GM21576 (cell line): ENCODE results near the gene PPFIA3.
A peak's percentile ranks its signal among the peaks of the same experiment; 100 is the strongest.

Experiments used
- ATAC-seq: cut with Tn5 transposase; IDR thresholded peaks from one replicate; pipeline ENCODE4 v1.9.1; 2021; ENCODE audit warnings: mild to moderate bottlenecking, moderate library complexity; ENCODE audit not compliant: unreplicated experiment

PPFIA3 gene

DNA sequence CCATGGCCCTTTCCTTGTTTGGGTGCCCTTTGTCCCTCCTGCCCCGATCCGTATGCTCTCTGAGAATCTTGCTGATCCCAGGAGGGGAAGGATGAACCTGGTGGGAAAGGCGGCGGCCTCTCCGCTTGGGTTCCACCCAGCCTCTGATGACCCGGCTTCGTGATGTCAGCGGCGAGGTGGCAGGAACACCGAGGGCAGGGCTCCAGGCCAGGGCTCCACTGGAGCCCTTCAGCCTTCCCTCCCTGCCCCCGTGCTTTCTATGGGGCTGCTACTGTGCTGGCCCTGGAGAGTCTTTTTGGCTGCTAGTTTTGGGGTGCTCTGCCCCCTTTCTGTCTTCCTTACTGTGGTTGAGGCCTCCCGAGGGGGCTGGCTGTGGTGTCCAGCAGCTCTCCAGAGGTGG is 17.0 kb upstream of the PPFIA3 start:
- no peak for ATAC-seq

DNA sequence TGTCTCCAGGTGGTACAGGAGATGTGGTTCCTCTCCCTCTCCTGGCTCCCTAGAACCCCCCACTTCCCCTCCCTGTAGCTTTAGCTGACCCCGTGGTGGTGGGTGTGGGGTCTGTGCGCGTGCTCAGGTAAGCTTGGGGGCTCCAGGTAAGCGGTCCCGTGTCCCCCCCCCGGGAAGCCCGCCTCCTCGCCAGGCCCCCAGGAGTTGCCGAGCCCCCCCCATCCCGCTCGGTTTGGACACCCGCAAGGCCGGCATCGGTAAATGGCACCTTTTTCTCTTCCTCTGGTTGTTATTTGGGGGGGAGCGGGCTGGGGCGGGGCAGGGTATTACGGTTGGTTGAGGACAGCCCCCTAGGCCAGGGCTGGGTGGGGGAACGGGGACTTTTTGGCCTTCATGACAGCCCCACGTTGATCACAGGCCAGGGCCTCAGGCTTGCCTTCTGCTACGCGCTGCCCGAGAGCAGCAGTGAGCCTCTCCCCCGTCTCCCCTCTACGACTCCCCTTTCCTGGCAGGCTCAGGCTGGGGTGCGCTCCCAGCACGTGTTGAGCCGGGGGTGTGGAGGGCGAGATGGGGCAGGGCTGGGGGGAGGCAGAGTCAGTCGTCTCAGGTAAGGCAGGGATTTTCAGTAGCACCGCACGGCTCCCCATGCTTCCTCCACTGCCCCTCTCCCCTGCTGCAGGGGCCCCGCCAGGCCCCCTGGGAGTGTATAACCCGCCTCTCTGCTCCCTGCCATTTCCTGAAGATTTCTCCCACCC is 15.8 kb upstream of the PPFIA3 start:
- no peak for ATAC-seq

- no peak for ATAC-seq
Observed at GRCh38 chr19:49104229-49104864, 15.0 kb upstream of the PPFIA3 start.

GRCh38 chr19:49106648-49107135 is 12.7 kb upstream of the PPFIA3 start:
- ATAC-seq: no peak

- ATAC-seq: no peak
Observed at GRCh38 chr19:49107625-49108459, 11.5 kb upstream of the PPFIA3 start.

GRCh38 chr19:49109051-49109450 is 10.3 kb upstream of the PPFIA3 start:
- ATAC-seq: no peak

DNA sequence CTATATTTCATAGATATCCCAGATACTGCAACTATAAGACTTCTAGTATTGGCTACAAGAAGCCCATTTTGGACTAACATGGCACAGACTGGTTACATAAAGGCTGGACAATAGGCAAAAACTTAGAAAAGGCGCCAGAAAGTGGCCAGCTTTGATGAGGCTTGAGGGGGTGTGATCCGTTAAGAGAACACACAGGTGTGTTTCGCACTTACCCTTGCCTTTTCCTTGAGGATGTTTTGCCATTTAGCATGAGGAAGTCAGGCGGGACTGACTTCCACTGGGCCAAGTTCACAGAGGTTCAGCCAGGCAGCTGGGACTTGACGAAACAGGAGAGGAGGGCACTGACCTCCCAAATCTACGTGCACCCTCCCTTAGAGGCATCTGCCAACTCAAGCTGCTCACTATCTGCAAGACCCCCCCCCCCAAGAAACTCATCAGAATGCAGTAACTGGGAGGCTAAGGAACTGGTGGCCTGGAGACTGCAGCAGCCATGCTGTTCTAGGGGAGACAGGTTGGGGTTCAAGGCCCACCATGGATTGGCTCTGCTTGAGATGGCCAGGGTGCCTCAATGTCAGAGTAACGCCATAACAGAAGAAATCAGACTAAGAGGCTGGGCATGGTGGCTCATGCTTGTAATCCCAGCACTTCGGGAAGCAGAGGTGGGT is 9.6 kb upstream of the PPFIA3 start:
- ATAC-seq: no peak

- no peak for ATAC-seq
Observed at GRCh38 chr19:49110567-49110966, 8.8 kb upstream of the PPFIA3 start.

- ATAC-seq: no peak
Observed at GRCh38 chr19:49111218-49111998, 7.9 kb upstream of the PPFIA3 start.

GRCh38 chr19:49113762-49114629 is 5.3 kb upstream of the PPFIA3 start, which contains the start of gene LIN7B:
LIN7B (plus strand) TSS chr19:49114370; CDS start chr19:49114405, 35 bp downstream.
- peak; percentile 50 for ATAC-seq

DNA sequence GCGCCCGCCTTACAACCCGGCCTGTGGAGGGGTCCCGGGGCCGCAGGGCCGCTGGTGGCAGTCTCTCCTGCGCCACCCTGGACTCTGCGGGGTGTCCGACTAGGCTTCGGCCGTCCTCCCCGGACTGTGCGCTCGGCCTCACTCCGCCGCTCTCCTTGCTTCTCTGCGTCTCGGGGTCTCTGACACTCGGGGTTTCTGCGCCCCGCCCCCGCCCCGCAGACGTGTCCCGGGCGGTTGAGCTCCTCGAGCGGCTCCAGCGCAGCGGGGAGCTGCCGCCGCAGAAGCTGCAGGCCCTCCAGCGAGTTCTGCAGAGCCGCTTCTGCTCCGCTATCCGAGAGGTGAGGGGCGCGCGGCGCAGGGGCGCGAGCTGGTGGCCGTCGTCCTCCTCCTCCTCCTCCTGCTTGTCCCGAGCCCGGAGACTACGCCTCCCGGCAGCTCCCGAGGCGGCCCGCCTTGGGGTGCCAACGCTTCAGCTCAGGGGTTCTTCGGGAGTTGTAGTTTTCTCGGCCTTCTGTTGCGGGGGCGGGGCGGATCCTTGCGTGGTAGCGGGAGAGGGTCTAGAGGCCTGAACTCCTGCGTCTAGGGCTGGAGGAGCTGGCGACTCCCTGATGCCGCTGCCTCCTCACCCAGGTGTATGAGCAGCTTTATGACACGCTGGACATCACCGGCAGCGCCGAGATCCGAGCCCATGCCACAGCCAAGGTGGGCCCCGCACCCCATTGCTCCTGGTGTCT is 4.5 kb upstream of the PPFIA3 start:
- ATAC-seq: no peak

GRCh38 chr19:49116544-49116943 is 2.8 kb upstream of the PPFIA3 start:
- ATAC-seq: no peak

GRCh38 chr19:49117677-49118564 is 1.4 kb upstream of the PPFIA3 start:
- ATAC-seq: no peak

DNA sequence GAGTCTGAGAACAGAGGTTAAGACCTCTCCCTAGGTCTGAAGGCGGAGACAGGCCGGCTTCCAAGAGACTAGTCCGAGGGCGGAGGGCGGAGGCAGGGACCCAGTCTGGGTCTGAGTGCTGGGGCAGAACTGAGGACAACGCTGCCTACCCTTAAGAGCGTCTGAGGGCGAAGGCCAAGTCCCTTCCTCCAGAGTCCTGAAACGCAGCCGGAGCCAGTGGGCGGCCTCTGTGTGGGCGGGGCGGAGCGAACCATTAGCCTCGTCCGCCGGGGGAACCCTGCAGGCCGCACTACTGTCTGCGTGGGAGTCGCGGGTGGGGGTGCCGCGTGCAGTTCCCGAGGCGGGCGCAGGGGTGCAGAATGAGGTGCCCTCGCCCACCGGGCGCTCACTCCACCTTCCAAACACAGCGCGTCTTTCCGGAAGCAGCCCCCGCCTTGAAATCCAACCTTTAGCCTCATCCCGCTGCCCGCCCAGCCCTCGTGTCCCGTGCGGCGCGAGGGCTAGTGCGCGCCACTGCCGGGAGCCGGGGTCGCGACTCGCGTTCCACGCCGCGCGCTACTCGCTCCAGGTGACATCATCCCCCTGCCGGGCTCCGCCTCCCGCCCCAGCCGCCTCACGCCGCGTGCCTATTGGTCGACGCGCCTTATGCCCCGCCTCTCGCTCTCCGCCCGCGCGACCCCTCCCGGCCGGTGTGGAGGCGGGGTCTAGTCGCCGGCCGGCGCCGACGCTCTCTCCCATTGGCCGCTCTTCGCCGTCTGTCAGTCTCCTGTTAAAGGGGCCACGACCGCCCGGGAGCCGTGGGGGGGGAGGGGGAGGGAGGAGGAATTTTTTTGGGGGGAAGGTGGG is 556 bp upstream of the PPFIA3 start, which contains the start of gene C19orf73:
C19orf73 (minus strand) TSS at position 579 of the 846 bp plus-strand sequence; CDS start at position 458, 121 bp downstream.
- ATAC-seq: peak; percentile 75

DNA sequence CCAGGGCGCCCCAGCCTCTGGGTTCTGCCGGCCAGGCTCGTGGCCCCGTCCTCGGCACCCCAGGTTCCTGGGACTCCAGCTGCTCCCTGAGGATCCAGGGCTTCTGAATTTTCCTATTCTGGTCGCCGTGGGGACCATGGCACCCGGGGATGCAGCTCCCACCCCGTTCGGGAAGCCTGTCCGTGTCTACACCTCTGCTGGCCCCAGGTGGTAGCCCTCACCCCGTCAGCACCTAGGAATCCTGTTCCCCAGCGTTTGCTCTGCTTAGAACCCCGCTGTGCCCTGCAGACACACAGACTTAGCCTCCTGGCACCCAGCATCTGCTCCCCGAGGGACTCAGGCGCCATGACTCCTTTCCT is 960 bp downstream of the PPFIA3 start:
- no peak for ATAC-seq

- no peak for ATAC-seq
Observed at GRCh38 chr19:49120868-49121267, 1.5 kb downstream of the PPFIA3 start.
